GM12875 (cell line): ENCODE results near the gene ELFN2.

Experiments
- H3K4me3 ChIP-seq: one replicate; pipeline ENCODE4 v1.5.1; 2011; ENCODE audit warnings: low read depth, low read length, control low read depth
- CTCF ChIP-seq: IDR thresholded peaks from 2 replicates; pipeline ENCODE4 v1.5.1; 2011; ENCODE audit warnings: low read depth, mild to moderate bottlenecking, control low read depth, inconsistent platforms, low read length, moderate library complexity, borderline replicate concordance; ENCODE audit not compliant: insufficient read depth

The ELFN2 gene

GRCh38 chr22:37394341-37394740, 32.9 kb downstream of the ELFN2 start:
- H3K4me3 ChIP-seq: no peak overlapping the region
- no peak for TF ChIP-seq CTCF

DNA sequence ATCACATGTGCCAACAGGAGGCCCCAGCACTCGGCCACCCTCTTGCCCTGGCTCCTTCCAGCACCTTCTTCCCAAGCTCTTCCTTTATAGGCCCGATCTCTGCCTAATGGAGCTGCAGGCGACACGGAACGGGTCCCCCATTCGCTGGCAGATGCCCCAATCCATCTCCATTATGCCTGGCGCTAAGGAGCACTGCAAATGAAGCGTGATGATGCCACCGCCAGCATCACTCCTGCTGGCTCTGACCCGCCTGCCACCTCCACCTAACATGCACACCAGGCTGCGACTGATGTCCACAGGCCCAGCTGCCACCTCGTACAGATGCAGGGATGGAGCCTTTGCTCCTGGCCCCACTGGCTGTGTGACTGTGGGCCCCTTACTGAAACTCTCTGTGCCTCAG, 33.5 kb downstream of the ELFN2 start:
- no peak overlapping the region for H3K4me3 ChIP-seq
- no peak for TF ChIP-seq CTCF

DNA sequence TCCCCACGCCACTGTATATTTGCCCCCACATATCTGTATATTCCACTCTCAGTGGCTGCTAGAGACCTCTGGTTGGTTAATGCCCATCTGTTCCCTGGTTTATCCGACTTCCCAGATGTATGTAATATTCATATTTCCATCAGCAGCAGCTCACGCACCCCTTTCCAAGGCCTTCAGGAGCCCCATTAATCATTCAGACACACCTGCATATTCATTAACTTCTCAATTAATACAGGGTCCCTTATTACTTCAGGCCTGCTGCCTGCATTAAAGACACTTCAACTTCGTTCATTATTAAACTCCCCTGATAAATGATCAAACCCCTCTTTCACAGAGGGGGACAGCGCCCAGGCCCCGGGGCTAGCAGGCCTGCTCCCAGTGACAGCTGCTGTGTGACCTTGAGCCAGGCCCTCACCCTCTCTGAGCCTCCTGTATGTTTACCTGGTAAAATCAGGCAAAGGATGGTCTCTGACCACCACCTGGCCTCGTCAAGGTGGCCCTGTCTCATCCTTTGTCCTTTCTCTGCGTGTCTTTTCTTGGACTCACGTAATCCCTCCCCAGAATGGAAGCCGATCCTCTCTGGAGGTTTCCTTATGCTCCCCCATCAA, 34.5 kb downstream of the ELFN2 start:
- TF ChIP-seq CTCF: no peak
- H3K4me3 ChIP-seq: no peak overlapping the region

DNA sequence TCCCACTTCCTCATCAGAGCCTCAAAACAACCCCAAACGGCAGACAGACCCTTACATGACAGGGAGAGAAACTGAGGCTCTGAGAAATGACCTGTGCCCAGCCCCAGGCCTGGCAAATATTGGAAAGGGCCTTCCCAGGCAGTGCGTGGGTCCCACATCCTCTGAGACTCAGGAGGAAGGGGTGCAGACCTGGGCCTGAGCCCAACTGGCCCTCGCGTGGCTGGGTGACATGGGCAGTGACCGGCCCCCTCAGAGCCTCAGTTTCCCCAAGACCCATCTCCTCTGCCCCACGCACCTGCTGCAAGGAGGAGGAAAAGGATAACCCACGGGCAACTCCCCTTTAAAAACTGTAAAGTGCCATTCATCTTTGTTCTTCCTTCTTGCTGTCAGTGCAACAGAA, 35.6 kb downstream of the ELFN2 start:
- TF ChIP-seq CTCF: no peak
- H3K4me3 ChIP-seq: no peak overlapping the region

DNA sequence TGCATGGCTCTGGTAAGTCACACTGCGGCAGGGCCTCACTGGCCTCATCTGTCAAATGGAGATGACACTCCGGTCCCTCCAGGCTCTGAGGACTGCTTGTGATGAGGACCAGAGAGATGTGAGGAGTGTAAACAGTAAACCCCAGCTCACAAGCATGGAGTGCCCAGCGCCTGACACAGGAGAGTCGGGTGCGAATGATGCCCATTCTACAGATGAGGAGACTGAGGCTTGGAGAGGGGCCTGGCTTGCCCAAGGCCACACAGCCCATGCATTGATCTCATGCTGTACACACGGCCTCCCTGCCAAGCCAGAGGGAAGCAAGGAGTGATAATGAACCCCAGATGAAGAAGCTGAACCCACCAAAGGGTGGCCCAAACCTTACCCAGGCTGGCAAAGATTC, 37.2 kb downstream of the ELFN2 start:
- no peak overlapping the region for H3K4me3 ChIP-seq
- TF ChIP-seq CTCF: no peak

- TF ChIP-seq CTCF: no peak
Observed at GRCh38 chr22:37388538-37388937, 38.7 kb downstream of the ELFN2 start.

GRCh38 chr22:37387793-37388192, 39.5 kb downstream of the ELFN2 start:
- TF ChIP-seq CTCF: no peak
- H3K4me3 ChIP-seq: no peak overlapping the region

More at GRCh38 chr22:37388538-37388937, 38.7 kb downstream of the ELFN2 start:
- H3K4me3 ChIP-seq: no peak overlapping the region
